ENCODE data around the gene MRTO4. TPM values are rescaled to one million over a fixed set of nuclear protein-coding genes. Genes with fewer than 3 reads are reported as not detected.
"Not testable (repeated sequence)": the region's sequence is repeated elsewhere in the genome, so short reads cannot be mapped to it uniquely, and the experiment has no call there.

The MRTO4 gene
- 10.2 TPM for total RNA-seq
- long read RNA-seq, transcript MRTO4-201 (8 exons, 2,315 nt), result major isoform, 15 of 18 reads
- long read RNA-seq, partial matches to known transcripts, result 2 of 18 reads
- long read RNA-seq, other reads (novel, unspliced or antisense), result 1 of 18 reads

- peak; percentile 93 for DNase-seq
- intact Hi-C loops (cut with micrococcal nuclease), result no loop called here
- peak; percentile 98 for ATAC-seq
These were observed at the start of gene MRTO4, which contains the start of gene EMC1 for GRCh38 chr1:19251305-19252196. MRTO4 (plus strand) TSS chr1:19251805; CDS start chr1:19251836, 31 bp downstream. EMC1 (minus strand) TSS chr1:19251524; CDS start chr1:19251509, 15 bp downstream.

GRCh38 chr1:19202396-19202795 lies 49.2 kb upstream of the MRTO4 start:
- intact Hi-C loops (cut with micrococcal nuclease), result no loop called here
- DNase-seq, result no peak
- no peak for ATAC-seq

- intact Hi-C loops (cut with micrococcal nuclease), result no loop called here
- DNase-seq, result no peak
- peak; percentile 86 for ATAC-seq
These were observed 48.2 kb upstream of the MRTO4 start for GRCh38 chr1:19203440-19203839.

DNA sequence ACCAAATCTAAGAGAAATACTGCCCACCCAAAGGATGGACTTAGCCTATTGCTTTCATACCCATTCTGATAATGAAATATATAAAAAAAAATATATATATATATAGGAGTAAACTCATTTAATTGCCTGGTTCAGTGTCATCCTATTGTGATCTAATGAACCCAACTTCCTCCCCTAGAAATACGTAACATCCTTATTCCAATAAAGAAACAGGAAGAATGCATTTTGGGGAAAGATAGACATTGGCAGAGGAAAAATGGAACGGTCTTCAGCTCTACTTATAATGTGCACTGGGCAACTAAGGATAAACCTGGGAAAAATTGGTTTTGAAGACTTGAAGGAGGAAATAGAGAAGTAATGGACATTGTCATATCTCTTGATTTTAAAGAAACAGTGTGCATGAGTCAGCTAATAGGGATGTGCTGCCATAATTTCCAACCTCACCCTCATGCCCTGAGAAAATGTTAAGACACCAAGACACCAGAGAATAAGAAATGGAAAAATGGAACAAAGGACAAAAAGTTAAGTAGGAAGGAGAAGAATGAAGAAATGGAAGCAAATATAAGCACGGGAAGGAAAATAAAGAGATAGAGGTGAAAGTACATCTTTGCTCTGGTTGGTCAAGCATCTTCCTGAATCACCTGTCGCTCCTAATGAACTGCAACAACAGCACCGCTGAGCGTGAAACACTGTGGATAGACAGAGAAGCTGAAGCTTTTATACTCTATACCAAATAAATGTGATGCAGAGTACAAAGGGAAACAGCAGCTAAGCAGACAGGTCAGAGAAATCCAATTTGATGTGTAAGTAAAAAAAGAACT lies 46.9 kb upstream of the MRTO4 start:
- intact Hi-C loops (cut with micrococcal nuclease), result no loop called here
- ATAC-seq (no peak), DNase-seq (no peak)

DNA sequence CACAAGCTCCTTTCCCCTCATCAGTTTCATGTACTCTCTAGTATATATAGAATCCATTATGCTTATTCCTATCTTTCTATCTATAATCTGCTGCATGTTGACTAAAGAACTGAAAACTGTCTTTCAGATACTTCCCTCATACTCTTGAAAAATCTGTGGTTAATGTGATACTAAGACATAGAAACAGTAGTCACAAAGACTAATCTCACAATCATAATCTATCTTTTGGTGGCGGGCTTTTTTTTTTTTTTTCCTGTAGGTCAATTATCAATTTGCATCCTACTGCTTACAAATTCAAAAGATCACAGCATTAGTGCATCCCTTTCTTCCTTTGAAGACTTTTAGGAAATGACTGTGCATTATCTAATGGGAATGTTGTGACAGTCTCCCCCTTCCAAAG lies 46.2 kb upstream of the MRTO4 start:
- intact Hi-C loops (cut with micrococcal nuclease), result no loop called here
- ATAC-seq (no peak), DNase-seq (no peak)

DNA sequence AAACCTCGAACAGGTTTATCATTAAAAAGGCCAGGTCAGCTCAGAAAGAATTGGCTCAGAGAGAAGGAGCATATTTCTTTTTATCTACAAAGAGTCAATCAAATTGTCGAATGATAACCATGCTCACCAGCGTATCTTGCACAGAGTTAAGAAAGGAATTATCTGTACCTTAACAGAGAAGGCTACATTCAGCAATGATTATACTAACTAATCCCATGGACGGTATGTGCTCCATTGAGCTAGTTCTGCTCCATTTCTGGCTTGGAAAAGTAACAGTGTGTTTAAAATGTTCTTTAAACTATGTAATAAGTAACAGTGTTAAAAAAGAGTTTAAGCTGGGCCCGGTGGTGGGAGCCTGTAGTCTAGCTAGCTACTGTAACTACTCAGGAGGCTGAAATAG lies 45.8 kb upstream of the MRTO4 start:
- intact Hi-C loops (cut with micrococcal nuclease), result no loop called here
- no peak for ATAC-seq
- DNase-seq, result no peak

DNA sequence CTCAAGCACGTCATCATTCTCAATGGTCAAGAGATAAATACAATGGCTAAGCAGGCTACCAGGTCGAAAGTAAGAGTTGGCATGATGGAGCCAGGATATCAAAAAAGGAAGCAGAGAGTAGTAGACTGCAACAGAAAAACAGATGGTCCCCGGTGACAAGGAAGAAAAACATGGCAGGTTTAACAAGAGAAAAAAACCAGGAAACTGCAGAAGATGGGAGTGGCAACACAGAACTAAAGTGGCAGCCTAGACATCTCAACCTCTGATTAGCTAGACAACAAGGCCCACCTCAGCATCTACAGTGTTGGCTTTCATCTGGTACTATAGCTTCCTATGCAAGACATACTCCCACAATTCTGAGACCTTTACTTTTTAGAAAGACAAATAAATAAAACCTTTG lies 44.7 kb upstream of the MRTO4 start:
- ATAC-seq (no peak), DNase-seq (no peak)
- intact Hi-C loops (cut with micrococcal nuclease), result no loop called here

- no peak for DNase-seq
- no peak for ATAC-seq
- intact Hi-C loops (cut with micrococcal nuclease), result no loop called here
These were observed 42.7 kb upstream of the MRTO4 start for GRCh38 chr1:19208710-19209438.

DNA sequence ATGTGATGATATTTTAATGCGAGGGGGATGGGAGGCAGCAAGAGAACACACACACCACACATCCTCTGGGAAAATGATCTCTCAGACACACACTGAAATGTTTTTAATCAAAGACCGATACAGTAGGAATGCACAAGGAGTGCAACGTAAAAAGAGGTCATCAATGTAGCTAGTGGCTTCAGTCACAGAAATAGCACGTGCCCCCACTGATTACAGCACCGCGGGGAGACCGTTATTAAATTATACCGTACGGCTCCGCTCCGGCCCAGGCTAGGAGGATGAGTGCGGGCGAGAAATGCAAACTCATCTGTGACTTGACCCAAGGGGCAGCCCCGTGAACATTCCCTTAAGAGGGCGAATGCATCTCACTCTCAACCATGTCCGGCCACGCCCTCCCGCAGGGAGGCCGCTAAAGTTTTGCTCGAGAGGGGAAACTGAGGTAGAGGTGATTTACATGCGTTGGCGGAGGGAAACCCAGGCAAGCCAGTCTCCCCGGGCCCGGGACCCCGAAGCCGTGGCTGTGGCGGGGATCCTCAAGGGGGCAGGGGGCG lies 42.1 kb upstream of the MRTO4 start:
- DNase-seq, result no peak
- ATAC-seq, result peak; percentile 46
- intact Hi-C loops (cut with micrococcal nuclease), result no loop called here

- DNase-seq, result peak; percentile 97
- ATAC-seq, result peak; percentile 98
- intact Hi-C loops (cut with micrococcal nuclease), result no loop called here
These were observed 41.4 kb upstream of the MRTO4 start, which contains the start of gene UBR4 for GRCh38 chr1:19209990-19210771. UBR4 (minus strand) TSS chr1:19210266; CDS start chr1:19210248, 18 bp downstream.

GRCh38 chr1:19210772-19211549 lies 40.6 kb upstream of the MRTO4 start:
- intact Hi-C loops (cut with micrococcal nuclease), result no loop called here
- ATAC-seq, result no peak

GRCh38 chr1:19212167-19212566 lies 39.4 kb upstream of the MRTO4 start:
- intact Hi-C loops (cut with micrococcal nuclease), result no loop called here
- ATAC-seq (no peak), DNase-seq (no peak)

More at GRCh38 chr1:19210772-19211549, 40.6 kb upstream of the MRTO4 start:
- no peak for DNase-seq

GRCh38 chr1:19213580-19213979 lies 38.0 kb upstream of the MRTO4 start:
- DNase-seq, result no peak
- intact Hi-C loops (cut with micrococcal nuclease), result no loop called here
- ATAC-seq, result no peak

- ATAC-seq; intact Hi-C loops (cut with micrococcal nuclease); DNase-seq: not testable (repeated sequence)
These were observed 35.0 kb upstream of the MRTO4 start for GRCh38 chr1:19216585-19216984.

- intact Hi-C loops (cut with micrococcal nuclease), result no loop called here
- DNase-seq, result no peak
- ATAC-seq, result no peak
These were observed 32.2 kb upstream of the MRTO4 start for GRCh38 chr1:19219451-19219850.

DNA sequence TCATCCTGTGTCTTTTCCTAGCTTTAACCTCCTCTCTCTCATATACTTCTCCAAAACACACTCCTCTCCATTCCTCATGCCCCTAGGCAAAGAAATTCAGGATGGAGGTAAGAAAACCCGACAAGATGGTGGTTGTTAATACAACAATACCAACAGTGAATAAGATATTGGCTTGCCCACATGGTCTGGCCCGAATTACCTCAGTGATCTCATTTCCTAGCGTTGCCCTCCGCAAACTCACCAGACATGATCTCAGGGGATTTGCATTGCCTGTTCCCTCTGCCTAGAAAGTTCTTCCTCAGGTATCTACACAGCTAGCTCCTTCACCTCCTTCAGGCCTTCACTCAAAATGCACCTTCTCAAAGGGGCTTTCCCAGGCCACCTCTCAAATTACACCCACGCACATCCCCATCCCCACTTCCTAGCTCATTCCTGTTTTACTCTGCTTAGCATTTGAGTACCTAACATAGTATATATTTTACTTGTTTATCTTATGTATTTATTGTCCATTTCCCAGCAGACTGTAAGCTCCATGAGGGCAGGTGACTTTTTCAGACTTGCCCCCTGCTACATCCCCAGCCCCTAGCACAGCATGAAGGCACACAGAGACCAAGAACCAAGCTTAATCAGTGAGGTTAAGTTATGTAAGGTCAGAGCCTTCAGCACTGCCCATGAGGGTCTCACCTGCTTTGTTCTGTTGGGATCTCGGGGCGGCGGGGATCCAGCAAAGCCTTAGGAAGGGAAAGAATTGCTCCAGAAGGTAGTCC lies 31.3 kb upstream of the MRTO4 start:
- intact Hi-C loops (cut with micrococcal nuclease), result no loop called here
- DNase-seq, result no peak
- ATAC-seq, result no peak

GRCh38 chr1:19220991-19221390 lies 30.6 kb upstream of the MRTO4 start:
- intact Hi-C loops (cut with micrococcal nuclease), result no loop called here
- peak; percentile 78 for ATAC-seq
- no peak for DNase-seq

All from left ventricle myocardium superior (tissue), 1 donor.